IMR-90 (cell line): ENCODE data around the gene TRAPPC3L.

ENCODE experiments used
- CEBPB ChIP-seq: IDR thresholded peaks from 2 replicates; pipeline ENCODE4 v1.6.1; 2012; ENCODE audit warnings: low read depth, low read length, improper control_type of control experiment
- CHD1 ChIP-seq: IDR thresholded peaks from 2 replicates; pipeline ENCODE4 v1.6.1; 2012; ENCODE audit warnings: low read depth, low read length, improper control_type of control experiment
- FOS ChIP-seq: fragments of 150-350 bp; IDR thresholded peaks from 2 replicates; pipeline ENCODE4 v1.6.1; 2016; ENCODE audit warnings: low read depth, low read length
- MAFK ChIP-seq: IDR thresholded peaks from 2 replicates; pipeline ENCODE4 v1.6.1; 2012; ENCODE audit warnings: low read depth, low read length, improper control_type of control experiment
- MAZ ChIP-seq: IDR thresholded peaks from 2 replicates; pipeline ENCODE4 v1.6.1; 2012; ENCODE audit warnings: low read depth, mild to moderate bottlenecking, low read length, improper control_type of control experiment, moderate library complexity, borderline replicate concordance
- MXI1 ChIP-seq: IDR thresholded peaks from 2 replicates; pipeline ENCODE4 v1.6.1; 2012; ENCODE audit warnings: low read depth, mild to moderate bottlenecking, low read length, moderate library complexity, borderline replicate concordance
- POLR2A ChIP-seq: IDR thresholded peaks from 2 replicates; pipeline ENCODE4 v1.6.1; 2012; ENCODE audit warnings: mild to moderate bottlenecking, low read depth, low read length
- RAD21 ChIP-seq: IDR thresholded peaks from 2 replicates; pipeline ENCODE4 v1.6.1; 2012; ENCODE audit warnings: low read length, improper control_type of control experiment
- RCOR1 ChIP-seq: IDR thresholded peaks from 2 replicates; pipeline ENCODE4 v1.6.1; 2012; ENCODE audit warnings: mild to moderate bottlenecking, low read length, improper control_type of control experiment; ENCODE audit not compliant: insufficient replicate concordance
- RFX5 ChIP-seq: IDR thresholded peaks from 2 replicates; pipeline ENCODE4 v1.8.0; 2012; ENCODE audit warnings: low read depth, mild to moderate bottlenecking, low read length, moderate library complexity
- SMC3 ChIP-seq: fragments of 150-350 bp; IDR thresholded peaks from 2 replicates; pipeline ENCODE4 v1.6.1; 2016; ENCODE audit warnings: low read depth, mild to moderate bottlenecking, antibody characterized with exemption, low read length, moderate library complexity
- USF2 ChIP-seq: fragments of 150-350 bp; IDR thresholded peaks from 2 replicates; pipeline ENCODE4 v1.6.1; 2017; ENCODE audit warnings: mild to moderate bottlenecking, antibody characterized with exemption, low read length, low read depth
- TF ChIP-seq, protein P1 (sequence below): conservative IDR thresholded peaks from 2 replicates; pipeline ENCODE4 v1.5.1; 2012; ENCODE audit warnings: mild to moderate bottlenecking, low read depth, low read length, improper control_type of control experiment
- TF ChIP-seq, protein P2 (sequence below): fragments of 150-350 bp; IDR thresholded peaks from 2 replicates; pipeline ENCODE4 v1.6.1; 2016; ENCODE audit warnings: low read depth, mild to moderate bottlenecking, low read length, moderate library complexity, borderline replicate concordance

DNA sequence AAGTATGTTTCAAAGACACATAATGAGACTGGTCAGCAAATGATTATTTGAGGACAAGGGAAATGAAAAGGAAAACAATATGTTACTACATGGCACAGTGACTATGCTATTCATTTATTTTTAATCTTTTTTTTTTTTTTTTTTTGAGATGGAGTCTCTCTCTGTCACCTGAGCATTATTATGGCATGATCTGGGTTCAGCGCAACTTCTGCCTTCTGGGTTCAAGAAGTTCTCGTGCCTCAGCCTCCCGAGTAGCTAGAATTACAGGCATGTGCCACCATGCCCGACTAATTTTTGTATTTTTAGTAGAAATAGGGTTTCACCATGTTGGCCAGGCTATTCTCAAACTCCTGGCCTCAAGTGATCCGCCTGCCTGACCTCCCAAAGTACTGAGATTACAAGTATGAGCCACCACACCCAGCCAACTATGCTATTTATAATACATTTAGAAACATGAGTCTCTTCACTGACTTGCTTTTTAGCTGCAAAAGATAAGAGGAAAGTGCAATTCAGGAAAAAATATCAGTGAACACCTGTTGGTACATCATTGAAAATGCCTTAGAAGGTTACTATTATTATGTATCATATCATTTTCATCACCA lies 11.4 kb upstream of the TRAPPC3L start:
- TF ChIP-seq, protein P1, sequence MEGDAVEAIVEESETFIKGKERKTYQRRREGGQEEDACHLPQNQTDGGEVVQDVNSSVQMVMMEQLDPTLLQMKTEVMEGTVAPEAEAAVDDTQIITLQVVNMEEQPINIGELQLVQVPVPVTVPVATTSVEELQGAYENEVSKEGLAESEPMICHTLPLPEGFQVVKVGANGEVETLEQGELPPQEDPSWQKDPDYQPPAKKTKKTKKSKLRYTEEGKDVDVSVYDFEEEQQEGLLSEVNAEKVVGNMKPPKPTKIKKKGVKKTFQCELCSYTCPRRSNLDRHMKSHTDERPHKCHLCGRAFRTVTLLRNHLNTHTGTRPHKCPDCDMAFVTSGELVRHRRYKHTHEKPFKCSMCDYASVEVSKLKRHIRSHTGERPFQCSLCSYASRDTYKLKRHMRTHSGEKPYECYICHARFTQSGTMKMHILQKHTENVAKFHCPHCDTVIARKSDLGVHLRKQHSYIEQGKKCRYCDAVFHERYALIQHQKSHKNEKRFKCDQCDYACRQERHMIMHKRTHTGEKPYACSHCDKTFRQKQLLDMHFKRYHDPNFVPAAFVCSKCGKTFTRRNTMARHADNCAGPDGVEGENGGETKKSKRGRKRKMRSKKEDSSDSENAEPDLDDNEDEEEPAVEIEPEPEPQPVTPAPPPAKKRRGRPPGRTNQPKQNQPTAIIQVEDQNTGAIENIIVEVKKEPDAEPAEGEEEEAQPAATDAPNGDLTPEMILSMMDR, result no peak
- no peak for TF ChIP-seq USF2
- TF ChIP-seq FOS, result no peak
- no peak for TF ChIP-seq POLR2A
- TF ChIP-seq, protein P2, sequence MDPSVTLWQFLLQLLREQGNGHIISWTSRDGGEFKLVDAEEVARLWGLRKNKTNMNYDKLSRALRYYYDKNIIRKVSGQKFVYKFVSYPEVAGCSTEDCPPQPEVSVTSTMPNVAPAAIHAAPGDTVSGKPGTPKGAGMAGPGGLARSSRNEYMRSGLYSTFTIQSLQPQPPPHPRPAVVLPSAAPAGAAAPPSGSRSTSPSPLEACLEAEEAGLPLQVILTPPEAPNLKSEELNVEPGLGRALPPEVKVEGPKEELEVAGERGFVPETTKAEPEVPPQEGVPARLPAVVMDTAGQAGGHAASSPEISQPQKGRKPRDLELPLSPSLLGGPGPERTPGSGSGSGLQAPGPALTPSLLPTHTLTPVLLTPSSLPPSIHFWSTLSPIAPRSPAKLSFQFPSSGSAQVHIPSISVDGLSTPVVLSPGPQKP, result no peak
- no peak for TF ChIP-seq CEBPB
- TF ChIP-seq CHD1, result no peak
- TF ChIP-seq MAZ, result no peak
- no peak for TF ChIP-seq SMC3
- TF ChIP-seq MXI1, result no peak
- TF ChIP-seq RCOR1, result no peak
- no peak for TF ChIP-seq RAD21
- no peak for TF ChIP-seq RFX5
- no peak for TF ChIP-seq MAFK
